NCI-H187 (cell line): ENCODE data around the gene KIF2C.
"Not testable (repeated sequence)": the region's sequence is repeated elsewhere in the genome, so short reads cannot be mapped to it uniquely, and the experiment has no call there.

ENCODE experiments used
- DNase-seq, 2 experiments: peaks; one replicate each; lab custom pipeline; 2025; lab: John Stamatoyannopoulos, UW

The KIF2C gene

GRCh38 chr1:44719318-44719717 is 20.3 kb upstream of the KIF2C start:
- DNase-seq: no peak

DNA sequence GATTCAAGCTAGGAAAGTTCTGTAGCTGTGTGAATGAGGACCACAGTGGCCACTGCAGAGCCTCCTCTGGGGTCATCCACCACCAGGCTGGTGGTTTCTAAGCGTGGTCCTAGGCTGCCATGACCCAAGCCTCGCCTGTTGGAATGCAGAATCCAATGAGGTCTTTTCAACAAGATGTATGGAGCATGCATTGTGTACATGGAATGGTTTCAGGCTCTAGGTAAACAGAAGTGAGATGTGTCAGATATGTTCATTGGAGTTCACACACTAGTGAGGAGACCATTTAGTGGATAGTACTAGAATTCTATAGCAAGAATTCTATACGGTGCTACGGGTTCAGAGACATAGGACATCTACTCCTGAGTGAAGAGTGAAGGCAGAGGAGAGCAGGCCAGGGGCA is 19.4 kb upstream of the KIF2C start:
- no peak for DNase-seq

GRCh38 chr1:44721485-44722361 is 17.9 kb upstream of the KIF2C start:
- peak; percentile 67 to 80 for DNase-seq

DNA sequence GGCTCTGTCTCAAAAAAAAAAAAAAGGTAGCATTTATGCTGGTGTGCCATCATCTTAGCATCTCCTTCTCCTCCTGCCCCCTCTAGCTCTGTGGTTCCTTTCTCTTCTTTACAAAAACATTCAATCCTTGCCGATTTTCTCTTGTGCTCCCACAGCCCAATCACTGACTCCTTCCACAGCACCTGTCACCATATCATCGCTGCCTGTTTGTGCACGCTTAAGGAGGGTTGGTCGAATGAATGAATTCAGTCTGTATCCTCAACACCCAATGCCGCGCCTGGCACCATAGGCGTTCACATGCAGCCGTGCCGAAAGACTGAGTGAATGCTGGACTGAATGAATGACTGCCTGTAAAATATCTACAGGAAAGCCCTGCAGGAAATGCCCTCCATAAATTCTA is 16.6 kb upstream of the KIF2C start:
- no peak for DNase-seq

- no peak for DNase-seq
These were observed 15.9 kb upstream of the KIF2C start for GRCh38 chr1:44723496-44724295.

GRCh38 chr1:44724296-44724954 is 15.2 kb upstream of the KIF2C start:
- DNase-seq: no peak

GRCh38 chr1:44724955-44725698 is 14.5 kb upstream of the KIF2C start:
- DNase-seq: no peak

DNA sequence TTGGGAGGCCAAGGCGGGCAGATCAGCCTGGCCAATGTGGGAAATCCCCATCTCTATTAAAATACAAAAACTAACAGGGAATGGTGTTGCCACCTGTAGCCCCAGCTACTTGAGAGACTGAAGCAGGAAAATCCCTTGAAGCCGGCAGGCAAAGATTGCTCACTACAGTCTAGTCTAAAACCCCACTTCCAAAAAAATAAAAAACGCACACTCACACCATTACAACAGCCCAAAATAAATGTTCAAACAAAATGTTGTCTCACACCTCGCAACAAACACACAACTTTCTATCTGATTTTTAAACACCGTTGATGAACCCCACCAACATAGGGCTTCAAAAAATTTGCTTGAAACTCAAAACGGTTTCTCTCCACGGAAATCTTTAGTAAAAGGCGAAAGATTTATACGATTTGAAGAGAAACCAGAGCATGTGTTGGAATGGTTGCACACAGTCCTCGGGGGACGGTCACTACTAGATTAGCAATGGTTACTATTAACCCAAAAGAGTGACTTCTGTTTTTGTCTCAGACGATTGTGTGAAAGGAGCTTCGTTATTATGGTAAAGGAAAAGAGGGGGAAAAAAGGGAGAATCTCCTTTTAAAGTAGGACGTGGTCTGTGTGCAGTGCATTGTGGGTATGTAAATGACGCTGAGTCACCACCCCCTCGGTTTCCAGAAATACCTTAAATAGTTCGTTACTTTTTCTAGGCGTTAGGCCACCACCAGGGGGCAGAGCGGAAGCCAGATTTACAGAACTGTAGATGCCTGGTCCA is 8.7 kb upstream of the KIF2C start, which contains the start of gene RNU5D-1:
Gene RNU5D-1, minus strand, starts transcription at position 430 of the 772 bp plus-strand sequence.
- peak; percentile 90 to 94 for DNase-seq

GRCh38 chr1:44733365-44733764 is 6.3 kb upstream of the KIF2C start:
- DNase-seq: no peak

- DNase-seq: no peak
These were observed 5.9 kb upstream of the KIF2C start for GRCh38 chr1:44733784-44734183.

DNA sequence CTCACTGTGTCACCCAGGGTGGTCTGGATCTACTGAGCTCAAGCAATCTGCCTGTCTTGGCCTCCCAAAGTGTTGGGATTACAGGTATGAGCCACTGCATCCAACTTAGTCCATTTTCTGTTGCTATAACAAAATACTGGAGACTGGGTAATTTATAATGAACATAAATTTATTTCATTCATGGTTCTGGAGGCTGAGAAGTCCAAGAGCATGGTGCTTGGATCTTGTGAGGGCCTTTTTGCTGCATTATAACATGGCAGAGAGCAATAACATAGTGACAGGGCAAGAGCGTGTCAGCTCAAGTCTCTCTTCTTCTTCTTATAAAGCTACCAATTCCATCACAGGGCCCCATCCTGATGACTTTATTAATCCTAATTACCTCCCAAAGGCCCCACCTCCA is 3.6 kb upstream of the KIF2C start:
- no peak for DNase-seq

- not testable (repeated sequence) for DNase-seq
These were observed 707 bp upstream of the KIF2C start for GRCh38 chr1:44738953-44739306.

DNA sequence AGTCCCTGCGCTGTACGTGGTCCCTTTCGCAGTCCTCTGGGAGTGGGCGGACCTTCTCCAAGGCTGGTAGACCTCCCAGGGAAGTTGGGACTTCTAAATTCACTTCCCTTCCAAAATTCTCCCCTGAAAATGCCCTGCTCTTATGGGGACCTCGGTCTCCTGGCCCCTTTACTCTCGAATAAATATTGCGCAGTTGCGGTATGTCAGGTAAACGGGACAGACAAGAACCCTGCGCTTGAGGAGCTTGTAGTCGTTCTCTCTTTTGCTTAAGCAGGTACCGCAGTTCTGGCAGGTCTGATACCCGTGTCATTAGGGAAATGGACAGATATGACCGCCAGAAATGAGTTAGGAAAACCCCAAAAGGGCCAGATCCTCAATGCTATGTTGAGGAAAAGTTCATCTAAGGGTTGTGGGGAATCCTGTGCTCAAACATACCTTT is 561 bp downstream of the KIF2C start:
- no peak for DNase-seq

DNA sequence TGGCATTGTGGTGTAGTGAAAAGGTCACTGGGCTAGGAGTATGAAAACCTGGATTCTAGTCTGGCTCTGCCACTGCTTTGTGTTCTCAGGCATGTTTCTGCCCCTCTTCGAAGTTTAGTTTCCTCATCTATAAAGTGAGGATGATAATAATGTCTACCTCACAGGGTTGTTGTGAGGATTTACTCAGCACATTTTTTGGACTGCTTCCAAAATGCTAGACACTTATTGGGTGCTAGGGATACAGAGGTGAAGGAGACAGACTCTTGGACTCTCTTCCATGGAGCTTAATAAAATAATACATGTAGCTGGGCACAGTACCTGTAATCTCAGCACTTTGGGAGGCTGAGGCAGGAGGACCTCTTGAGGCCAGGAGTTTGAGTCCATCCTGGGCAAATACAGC is 3.6 kb downstream of the KIF2C start:
- DNase-seq: no peak

- DNase-seq: no peak
These were observed 8.2 kb downstream of the KIF2C start for GRCh38 chr1:44747878-44748277.

DNA sequence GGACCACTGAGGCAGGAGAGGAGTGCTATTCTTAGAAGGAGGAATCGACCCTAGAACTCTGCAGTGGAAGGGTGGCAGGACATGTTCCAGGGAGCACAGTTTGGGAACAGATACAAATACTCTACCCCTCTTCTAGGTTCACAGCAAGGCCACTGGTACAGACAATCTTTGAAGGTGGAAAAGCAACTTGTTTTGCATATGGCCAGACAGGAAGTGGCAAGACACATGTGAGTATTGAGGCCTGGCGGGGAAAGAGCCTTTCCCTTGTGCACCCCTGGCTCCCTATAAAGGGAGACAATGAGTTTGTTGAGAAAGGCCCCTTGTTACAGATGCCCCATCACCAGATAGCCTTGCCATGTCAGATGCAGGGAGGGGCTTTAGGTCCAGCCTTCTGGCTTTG is 17.8 kb downstream of the KIF2C start:
- no peak for DNase-seq

DNA sequence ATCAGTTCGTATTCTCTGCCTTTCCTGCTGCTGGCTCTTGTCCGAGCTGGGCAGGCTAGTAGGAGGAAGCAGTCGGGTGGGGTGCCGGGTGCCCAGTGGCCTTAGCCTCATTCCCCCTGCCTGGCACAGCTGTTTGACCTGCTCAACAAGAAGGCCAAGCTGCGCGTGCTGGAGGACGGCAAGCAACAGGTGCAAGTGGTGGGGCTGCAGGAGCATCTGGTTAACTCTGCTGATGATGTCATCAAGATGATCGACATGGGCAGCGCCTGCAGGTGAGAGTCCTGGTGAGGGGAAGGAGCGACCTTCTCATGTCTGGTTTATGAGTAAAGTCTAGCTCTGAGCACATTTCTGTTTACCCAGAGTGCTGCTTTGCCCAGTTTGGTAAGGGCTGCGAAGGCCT is 19.4 kb downstream of the KIF2C start:
- no peak for DNase-seq

GRCh38 chr1:44760876-44761275 is 21.2 kb downstream of the KIF2C start:
- DNase-seq: no peak

- DNase-seq: not testable (repeated sequence)
These were observed 26.8 kb downstream of the KIF2C start for GRCh38 chr1:44766421-44766820.

- peak; percentile 78 to 85 for DNase-seq
These were observed 35.7 kb downstream of the KIF2C start, which contains the start of gene RPS8 for GRCh38 chr1:44775078-44775929. Gene RPS8, plus strand, starts transcription at chr1:44775540. Its CDS starts 57 bp downstream, at chr1:44775597.
